ENCODE measurements around the gene JUNB. TPM values are rescaled to one million over a fixed set of nuclear protein-coding genes. Genes with fewer than 3 reads are reported as not detected.

The JUNB gene
- total RNA-seq, 4 donors from 2014 or later: 386 to 857 (median 664) TPM

DNA sequence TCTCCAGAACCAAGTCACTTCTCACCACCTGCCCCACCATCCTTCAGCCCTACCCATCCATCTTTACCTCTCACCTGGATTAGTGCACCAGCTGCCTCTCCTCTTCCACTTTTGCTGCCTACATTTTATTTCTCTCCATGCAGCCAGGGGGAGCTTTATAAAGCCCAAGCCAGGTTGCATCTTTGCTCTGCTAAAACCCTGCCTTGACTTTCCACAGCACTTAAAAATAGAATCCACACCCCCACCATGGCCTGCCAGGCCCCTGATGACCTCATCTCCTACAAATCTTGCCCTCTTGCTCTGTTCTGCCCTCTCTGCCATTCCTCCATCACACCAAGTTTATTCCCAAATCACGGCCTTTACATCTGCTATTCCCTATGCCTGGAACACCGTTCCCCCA lies 17.7 kb upstream of the JUNB start:
- no peak overlapping the region for H3K4me3 ChIP-seq
- H3K27me3 ChIP-seq: no peaks in the 10 kb centered on the region
- no peak overlapping the region for H3K27ac ChIP-seq
- H3K4me1 ChIP-seq: peaks cover 6 to 39% (median 24%) of the 10 kb centered on the region in 4 donors
- WGBS, 2 donors (ENCODE audit: low coverage in 1 of 2): 82 to 92% methylated on average over 2 of the region's 2 CpGs
- H3K9me3 ChIP-seq: no peaks in the 10 kb centered on the region
- no peak for TF ChIP-seq POLR2AphosphoS5 (IDR thresholded peaks at IDR 0.05)
- in situ Hi-C loops (cut with MboI; ENCODE audit: low pct_ligation_motif_present in 1 of 4, low pct_unique_long_range_greater_than_20kb in 1 of 4, low sequenced_read_pairs in 3 of 4): no loop called here
- H3K36me3 ChIP-seq: no peaks in the 10 kb centered on the region
- no peak for DNase-seq
- intact Hi-C loops (cut with DNase I; ENCODE audit: low total_unique reads): no loop called here

DNA sequence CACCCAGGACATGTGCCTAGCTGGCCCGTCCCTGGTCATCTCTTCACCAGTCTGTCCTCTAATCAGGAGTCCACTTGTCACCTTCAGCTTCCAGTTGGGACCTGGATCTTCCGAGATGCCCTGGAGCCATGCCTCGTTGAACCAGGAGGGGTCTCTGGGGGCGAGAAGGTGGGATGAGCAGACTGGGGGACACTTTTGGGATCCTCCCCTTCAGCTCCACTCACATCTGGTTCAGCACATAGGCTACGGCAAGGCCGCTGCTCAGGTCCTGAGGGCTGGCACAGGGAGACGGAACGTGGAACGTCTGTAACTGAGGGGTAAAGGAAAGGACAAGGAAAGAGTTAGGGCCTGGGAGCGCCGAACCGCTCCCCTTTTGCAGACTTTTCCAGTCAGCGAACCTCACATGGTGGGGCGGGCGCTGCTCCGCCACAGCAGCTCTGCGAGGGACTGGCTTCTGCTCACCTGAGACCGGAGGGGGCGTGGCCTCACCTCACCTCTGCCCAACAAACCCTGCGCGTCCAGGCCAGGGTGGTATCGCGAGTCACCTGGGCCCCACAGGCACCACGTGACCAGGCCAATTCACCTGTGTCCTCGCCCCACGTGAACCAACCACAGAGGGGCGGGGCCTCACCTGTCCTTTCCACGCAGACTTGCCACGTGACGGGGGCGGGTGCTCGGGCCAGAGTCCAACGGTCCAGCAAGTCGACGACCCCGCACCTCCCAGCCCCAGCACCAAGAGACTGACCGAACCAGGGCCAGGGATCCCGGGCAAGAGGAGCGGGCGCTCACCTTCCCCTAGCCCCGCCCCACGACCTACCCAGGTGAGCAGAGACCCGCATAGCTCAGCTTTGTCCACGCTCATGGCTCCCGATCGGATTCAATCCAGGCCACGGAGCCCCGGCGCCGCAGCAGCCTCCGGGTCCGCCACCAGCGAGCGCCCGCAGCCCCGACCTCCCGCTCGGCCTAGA lies 16.4 kb upstream of the JUNB start, which contains the start of gene HOOK2:
HOOK2 (minus strand) TSS at position 965 of the 968 bp plus-strand sequence; CDS start at position 862, 103 bp downstream.
- Histone ChIP-seq H3K4me1 (peaks cover 12 to 51% (median 35%) of the 10 kb centered on the region in 4 donors), H3K27me3 (no peaks in the 10 kb centered on the region), H3K27ac (peak within 1 kb of the TSS; percentile 91 to 94 (median 94)), H3K36me3 (no peaks in the 10 kb centered on the region), H3K9me3 (no peaks in the 10 kb centered on the region), H3K4me3 (peak within 1 kb of the TSS; percentile 47 to 66 (median 56))
- DNase-seq: peak; percentile 97
- intact Hi-C loops (cut with DNase I; ENCODE audit: low total_unique reads) (no loop called here), in situ Hi-C loops (cut with MboI; ENCODE audit: low pct_ligation_motif_present in 1 of 4, low pct_unique_long_range_greater_than_20kb in 1 of 4, low sequenced_read_pairs in 3 of 4) (no loop called here)
- TF ChIP-seq, protein P1, sequence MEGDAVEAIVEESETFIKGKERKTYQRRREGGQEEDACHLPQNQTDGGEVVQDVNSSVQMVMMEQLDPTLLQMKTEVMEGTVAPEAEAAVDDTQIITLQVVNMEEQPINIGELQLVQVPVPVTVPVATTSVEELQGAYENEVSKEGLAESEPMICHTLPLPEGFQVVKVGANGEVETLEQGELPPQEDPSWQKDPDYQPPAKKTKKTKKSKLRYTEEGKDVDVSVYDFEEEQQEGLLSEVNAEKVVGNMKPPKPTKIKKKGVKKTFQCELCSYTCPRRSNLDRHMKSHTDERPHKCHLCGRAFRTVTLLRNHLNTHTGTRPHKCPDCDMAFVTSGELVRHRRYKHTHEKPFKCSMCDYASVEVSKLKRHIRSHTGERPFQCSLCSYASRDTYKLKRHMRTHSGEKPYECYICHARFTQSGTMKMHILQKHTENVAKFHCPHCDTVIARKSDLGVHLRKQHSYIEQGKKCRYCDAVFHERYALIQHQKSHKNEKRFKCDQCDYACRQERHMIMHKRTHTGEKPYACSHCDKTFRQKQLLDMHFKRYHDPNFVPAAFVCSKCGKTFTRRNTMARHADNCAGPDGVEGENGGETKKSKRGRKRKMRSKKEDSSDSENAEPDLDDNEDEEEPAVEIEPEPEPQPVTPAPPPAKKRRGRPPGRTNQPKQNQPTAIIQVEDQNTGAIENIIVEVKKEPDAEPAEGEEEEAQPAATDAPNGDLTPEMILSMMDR (IDR thresholded peaks at IDR 0.05): no peak
- TF ChIP-seq POLR2AphosphoS5 (IDR thresholded peaks at IDR 0.05) (peak; percentile 52 to 80 (median 69)), POLR2A (IDR thresholded peaks at IDR 0.05) (peak; percentile 79)
- 17 to 27% methylated on average over 3 to 49 of the region's 58 CpGs for WGBS, 2 donors (ENCODE audit: low coverage in 1 of 2)

DNA sequence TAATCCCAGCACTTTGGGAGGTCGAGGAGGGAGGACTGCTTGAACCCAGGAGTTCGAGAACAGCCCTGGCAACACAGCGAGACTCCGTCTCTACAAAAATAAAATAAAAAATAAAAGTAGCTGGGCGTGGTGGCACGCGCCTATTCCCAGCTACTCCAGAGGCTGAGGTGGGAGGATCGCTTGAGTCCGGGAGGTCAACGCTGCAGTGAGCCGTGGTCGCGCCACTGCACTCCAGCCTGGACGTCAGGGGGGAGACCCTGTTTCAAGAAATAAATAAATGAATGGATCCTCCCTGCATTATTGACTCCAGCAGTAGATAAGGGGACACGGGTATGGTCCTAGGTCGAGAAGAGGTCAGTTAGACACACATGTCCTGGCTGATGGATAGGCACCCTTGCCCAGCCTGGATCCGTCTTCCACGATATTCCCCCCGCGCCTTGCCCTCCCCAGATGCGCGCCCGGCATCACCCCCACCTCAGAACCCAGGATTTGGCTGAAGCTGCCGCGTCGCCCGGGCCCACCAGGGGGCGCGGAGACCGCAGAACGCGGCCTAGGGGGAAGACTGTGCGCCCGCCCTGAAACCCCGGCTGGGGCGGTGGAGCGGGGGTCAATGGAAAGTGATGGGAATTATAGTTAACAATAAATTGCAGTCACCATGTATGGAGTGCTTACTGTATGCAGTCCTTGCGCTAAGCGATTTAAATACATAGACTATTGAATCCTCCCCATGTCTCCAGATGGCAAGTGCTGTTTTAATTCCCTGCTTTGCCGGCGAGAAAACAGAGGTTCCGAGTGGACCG lies 13.9 kb upstream of the JUNB start:
- Histone ChIP-seq H3K27me3 (no peaks in the 10 kb centered on the region), H3K4me1 (peaks cover 12 to 54% (median 35%) of the 10 kb centered on the region in 4 donors), H3K4me3 (peak overlapping the region; percentile 27 to 59 (median 46)), H3K27ac (peak overlapping the region; percentile 91 to 94 (median 94)), H3K9me3 (no peaks in the 10 kb centered on the region), H3K36me3 (no peaks in the 10 kb centered on the region)
- intact Hi-C loops (cut with DNase I; ENCODE audit: low total_unique reads): loop anchor here (1.0 kb wide), 1 partner anchor 19 kb away; no protein-coding TSS in a partner anchor
- peak; percentile 87 for DNase-seq
- WGBS, 2 donors (ENCODE audit: low coverage in 1 of 2): 3% methylated on average over 43 of the region's 43 CpGs; no CpG with 5 or more reads in 1 of the 2 donors
- TF ChIP-seq POLR2A (IDR thresholded peaks at IDR 0.05) (no peak), EP300 (IDR thresholded peaks at IDR 0.05; ENCODE audit: low read depth) (no peak), POLR2AphosphoS5 (IDR thresholded peaks at IDR 0.05) (peak; percentile 19 to 66 (median 49))
- TF ChIP-seq, protein P1 (IDR thresholded peaks at IDR 0.05): peak; percentile 95 to 99 (median 98)
- in situ Hi-C loops (cut with MboI; ENCODE audit: low pct_ligation_motif_present in 1 of 4, low pct_unique_long_range_greater_than_20kb in 1 of 4, low sequenced_read_pairs in 3 of 4): no loop called here

DNA sequence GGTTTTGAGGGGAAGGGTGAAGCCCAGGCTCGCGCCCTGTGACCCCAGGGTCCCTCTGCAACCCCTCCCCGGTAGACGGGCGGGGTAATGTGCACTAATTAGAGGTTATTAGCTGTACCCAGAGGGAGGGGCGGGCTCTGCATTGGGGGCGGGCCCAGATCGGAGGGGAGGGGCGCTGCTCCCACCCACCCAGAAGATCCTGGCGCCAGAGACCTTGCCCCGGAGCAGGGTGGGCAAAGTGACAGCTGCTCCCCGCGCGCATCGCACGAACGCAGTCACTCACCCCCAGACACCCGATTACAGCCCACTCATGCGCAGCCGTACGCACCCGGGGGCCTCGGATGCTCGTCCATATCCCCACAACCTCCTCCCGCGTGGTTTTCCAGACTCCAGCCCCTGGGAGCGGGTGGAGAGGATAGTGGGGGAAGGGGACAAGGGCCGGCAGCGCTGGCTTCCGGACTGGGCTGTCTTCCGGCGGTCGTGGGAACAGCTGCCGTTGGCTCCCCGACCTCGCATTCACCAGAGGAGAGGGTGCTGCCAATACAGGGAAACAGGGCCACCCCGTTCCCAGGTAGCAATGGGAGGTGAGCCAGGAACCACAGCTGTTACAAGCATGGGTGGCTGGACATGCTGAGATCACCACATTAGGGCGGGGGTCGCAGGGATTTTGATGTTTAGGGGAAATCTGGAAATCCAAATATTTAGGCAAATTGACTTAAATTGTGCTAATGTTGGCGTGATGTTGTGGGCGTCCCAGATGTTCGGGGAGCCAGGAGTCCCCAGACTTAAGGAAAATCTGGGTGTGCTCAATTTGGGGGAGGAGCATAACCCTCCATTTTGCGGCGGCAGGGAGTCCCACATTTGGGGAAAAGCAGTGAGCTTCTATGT lies 13.0 kb upstream of the JUNB start:
- no peak for TF ChIP-seq EP300 (IDR thresholded peaks at IDR 0.05; ENCODE audit: low read depth)
- TF ChIP-seq POLR2AphosphoS5 (IDR thresholded peaks at IDR 0.05): peak; percentile 47 to 61 (median 51)
- TF ChIP-seq POLR2A (IDR thresholded peaks at IDR 0.05): peak; percentile 57
- TF ChIP-seq, protein P1 (IDR thresholded peaks at IDR 0.05): no peak
- WGBS, 2 donors (ENCODE audit: low coverage in 1 of 2): 2 to 17% methylated on average over 3 to 42 of the region's 44 CpGs
- in situ Hi-C loops (cut with MboI; ENCODE audit: low pct_ligation_motif_present in 1 of 4, low pct_unique_long_range_greater_than_20kb in 1 of 4, low sequenced_read_pairs in 3 of 4) (no loop called here), intact Hi-C loops (cut with DNase I; ENCODE audit: low total_unique reads) (no loop called here)
- Histone ChIP-seq H3K4me3 (peak overlapping the region; percentile 27 to 59 (median 46)), H3K27me3 (no peaks in the 10 kb centered on the region), H3K4me1 (peaks cover 16 to 61% (median 43%) of the 10 kb centered on the region in 4 donors), H3K36me3 (no peaks in the 10 kb centered on the region), H3K9me3 (no peaks in the 10 kb centered on the region), H3K27ac (peak overlapping the region; percentile 91 to 94 (median 94))
- peak; percentile 78 for DNase-seq

Measured in transverse colon (tissue), 4 donors.